GM21381 (cell line): ENCODE results near the gene NLRP2B.
"Not testable (repeated sequence)": the region's sequence is repeated elsewhere in the genome, so short reads cannot be mapped to it uniquely, and the experiment has no call there.

Experiments used
- ATAC-seq: cut with Tn5 transposase; IDR thresholded peaks from one replicate; pipeline ENCODE4 v1.9.1; 2021; ENCODE audit warnings: mild to moderate bottlenecking, moderate library complexity; ENCODE audit not compliant: unreplicated experiment

Gene NLRP2B

GRCh38 chrX:57680160-57680559 is at the start of gene NLRP2B:
Gene NLRP2B, minus strand, starts transcription at chrX:57680260.
- ATAC-seq: no peak

DNA sequence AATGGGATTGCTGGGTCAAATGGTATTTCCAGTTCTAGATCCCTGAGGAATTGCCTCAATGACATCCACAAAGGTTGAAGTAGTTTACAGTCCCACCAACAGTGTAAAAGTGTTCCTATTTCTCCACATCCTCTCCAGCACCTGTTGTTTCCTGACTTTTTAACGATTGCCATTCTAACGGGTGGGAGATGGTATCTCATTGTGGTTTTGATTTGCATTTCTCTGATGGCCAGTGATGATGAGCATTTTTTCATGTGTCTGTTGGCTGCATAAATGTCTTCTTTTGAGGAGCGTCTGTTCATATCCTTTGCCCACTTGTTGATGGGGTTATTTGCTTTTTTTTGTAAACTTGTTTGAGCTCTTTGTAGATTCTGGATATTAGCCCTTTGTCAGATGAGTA is 45.9 kb upstream of the NLRP2B start:
- ATAC-seq: not testable (repeated sequence)

GRCh38 chrX:57681341-57681740 is 1.3 kb upstream of the NLRP2B start:
- ATAC-seq: no peak

DNA sequence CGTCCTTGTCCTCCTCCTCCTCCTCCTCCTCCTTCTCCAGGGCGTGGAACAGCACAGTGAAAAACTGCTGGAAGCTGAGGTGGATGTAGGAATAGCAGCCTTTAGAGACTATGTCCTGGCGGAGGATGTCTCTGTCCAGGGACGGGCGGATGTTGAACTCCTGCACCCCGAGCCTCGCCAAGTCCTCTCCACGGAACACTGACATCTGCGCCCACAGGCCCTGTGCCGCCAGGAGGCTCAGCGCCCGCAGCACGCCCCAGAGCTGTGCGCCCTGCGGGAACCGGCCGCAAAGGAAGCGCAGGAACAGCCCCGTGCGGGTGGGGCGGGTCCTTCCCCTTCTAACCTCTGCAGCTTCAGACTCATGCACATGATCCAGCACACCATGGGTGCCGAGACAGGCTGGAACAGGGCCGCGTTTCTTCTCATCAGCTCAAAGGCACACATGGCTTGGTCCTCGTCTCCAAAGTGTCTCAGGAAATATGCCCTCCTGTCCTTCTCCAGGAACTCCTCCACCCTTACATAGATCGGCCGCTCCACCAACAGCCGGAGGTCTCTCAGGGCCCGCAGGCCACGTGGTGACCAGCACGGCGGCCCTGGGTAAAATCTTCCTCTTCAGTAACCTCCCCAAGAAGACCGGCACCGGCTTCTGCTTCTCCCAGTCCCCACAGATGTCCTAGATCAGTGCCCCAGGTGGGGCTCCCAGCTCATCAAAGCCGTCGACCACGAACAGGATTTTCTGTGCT is 1.2 kb downstream of the NLRP2B start:
- no peak for ATAC-seq

DNA sequence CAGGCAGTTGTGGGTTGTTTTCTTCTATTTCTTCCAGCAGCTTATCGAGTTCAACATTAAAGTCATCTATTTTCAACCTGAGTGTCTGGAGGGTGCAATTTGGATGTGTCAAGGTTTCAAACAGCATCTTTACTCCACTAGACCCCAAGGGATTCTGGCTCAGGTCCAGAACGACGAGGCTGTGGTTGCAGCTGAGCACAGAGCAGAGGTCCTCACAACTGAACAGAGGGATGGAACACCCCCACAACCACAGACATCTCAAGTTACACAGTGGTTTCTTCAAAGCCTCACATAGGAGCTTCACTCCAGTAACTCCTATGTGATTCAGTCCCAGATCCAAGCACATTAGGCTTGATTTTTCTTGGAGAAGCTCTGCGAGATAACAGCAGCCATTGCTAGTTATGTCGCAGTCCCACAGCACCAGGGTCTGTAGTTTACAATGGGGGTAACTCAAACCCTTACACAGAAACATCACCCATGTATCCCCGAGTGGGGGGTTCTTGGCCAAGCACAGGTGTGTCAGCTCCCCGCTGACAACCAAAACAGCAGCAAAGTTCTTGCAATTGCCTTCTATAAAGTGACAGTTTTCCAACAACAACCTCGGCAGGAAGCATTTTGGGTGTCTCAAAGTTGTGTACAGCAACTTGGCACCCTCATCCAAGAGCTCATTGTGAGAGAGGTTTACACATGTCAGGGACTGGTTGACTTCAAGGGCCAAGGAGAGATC is 2.8 kb downstream of the NLRP2B start:
- ATAC-seq: no peak

- ATAC-seq: no peak
These were observed 4.7 kb downstream of the NLRP2B start for GRCh38 chrX:57675320-57675719.

DNA sequence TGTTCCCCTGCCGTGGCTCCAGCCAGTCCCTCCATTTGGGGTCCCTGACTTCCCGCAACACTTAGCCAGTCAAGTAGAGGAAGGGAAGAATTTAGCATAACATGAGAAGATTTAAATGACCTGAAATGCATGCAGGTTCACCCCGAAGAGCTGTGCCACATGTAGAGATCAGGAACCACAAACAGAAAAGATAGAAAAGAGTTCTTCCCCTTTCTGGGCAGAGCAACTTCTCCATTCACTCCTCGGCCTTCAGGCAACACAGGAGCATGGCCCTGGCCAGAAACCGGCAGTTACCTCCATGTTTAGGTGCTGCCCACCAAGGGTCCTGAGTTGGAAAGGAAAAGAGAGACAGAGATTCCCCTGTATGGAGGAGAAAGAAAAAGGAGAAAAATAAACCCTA is 5.2 kb downstream of the NLRP2B start:
- no peak for ATAC-seq

DNA sequence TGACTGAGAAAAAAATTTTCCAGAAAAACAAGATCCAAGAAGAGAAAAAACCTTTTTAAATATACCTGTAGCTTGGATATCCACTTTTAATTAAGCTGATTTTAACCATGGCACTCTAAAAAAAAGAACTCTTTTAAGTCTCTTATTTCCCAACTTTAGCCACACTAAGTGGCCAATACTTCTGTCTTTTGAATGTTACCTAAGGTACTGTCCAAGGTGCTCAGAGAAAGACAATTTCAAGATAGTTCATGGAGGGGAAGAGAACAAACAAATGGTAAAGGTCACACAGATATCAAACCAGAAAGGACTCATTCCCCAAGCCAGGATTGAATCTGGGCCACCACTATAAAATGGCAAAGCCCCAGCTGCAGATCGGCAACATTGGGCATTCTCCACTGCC is 10.1 kb downstream of the NLRP2B start:
- ATAC-seq: no peak

DNA sequence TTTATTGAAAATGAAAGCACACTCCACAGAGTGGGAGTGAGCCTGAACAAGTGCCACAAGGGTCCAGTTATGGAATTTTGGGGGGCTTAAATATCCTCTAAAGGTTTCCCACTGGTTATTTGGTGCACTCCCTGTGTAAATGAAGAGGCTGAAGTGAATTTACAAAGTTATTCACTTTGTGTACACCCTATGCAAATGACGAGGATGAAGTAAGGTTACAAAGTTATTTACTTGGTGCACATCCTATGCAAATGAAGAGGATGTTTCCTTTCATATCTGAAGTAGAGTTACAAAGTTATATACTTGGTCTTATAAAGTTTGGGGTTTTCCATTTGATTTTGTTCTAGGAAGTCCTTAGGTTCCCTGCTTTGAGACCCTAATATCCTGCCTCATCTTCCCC is 13.1 kb downstream of the NLRP2B start:
- ATAC-seq: no peak

DNA sequence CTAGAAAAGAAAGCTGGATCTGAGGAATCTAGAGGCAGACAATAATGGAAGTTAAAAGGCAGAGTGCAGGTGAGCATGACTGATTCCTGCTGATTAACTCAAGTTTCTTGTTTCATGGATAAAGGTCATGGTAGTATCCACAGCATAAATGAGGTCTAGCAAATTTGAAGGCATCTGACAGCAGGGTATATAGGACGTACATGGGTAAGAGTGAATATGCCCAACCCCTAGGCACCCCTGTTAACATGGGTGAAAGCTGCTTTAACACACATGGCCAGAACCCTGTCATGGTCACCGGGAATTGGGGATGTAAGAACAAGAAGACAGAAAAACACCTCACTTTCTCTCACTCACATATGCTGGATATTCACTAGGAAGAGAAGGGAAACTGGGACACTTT is 25.0 kb downstream of the NLRP2B start:
- no peak for ATAC-seq

DNA sequence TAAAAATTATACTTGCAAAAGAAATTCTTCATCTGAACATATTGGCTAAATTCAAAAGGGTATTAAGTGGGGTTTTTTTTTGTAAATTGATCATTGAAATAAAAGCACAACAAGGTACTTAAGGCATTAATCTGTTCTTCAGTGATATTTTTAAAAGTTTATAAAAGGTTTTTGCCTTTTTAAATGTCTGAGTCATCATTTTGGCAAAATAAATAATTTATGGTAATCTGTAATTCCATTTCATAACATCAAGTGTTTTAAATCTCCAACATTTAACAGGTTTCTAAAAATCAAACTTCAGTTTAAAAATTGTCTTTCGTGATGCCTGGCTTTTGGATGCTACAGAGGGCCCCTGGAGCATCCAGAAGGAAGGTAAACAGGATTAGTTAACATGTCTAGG is 27.4 kb downstream of the NLRP2B start:
- ATAC-seq: no peak

DNA sequence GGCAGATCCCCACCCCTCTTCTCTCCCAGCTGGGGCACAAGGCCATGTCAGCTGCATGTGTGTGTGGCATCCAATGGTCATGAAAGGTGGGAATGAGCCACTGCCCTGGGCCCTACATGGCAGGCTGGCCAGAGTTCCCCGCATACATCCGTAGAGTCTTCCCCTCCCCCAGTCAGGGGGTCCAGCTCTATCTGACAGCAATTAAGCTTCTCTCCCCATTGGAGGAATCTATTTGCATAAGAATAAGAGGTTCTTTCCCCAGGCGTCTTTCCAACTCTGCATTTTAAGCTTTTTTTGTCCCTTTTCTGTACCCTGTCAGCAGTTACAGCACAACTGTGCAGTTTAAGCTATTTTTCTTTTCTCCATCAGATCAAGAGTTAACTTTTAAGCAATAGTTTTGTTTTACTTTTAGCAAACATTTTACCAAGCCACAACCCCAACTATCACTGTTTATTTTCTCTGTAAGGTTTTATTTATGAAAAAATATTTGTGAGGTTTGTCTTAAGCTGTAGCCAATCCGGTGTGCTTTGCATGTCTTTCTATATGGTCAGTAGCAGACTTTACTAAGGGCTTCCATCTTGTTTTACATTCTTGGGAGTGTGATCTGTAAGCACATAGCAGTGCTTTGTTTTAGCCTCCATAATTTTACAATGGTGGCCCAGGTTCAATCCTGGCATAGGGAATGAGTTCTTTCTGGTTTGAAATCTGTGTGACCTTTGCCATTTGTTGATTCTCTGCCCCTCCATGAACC is 28.7 kb downstream of the NLRP2B start:
- ATAC-seq: no peak

- no peak for ATAC-seq
These were observed 33.0 kb downstream of the NLRP2B start for GRCh38 chrX:57647020-57647419.

DNA sequence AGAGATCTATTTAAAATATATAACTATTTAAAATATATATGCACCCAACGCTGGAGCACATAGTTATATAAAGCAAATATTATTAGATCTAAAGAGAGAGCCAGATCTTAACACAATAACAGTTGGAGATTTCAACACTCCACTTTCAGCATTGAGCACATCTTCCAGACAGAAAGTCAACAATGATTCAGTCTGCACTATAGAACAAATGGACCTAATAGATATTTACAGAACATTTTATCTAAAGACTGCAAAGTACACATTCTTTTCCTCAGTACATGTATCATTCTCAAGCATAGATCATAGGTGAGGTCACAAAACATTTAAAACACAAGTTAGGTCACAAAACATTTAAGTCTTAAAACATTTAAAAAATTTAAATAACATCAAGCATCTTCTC is 36.4 kb downstream of the NLRP2B start:
- ATAC-seq: no peak

DNA sequence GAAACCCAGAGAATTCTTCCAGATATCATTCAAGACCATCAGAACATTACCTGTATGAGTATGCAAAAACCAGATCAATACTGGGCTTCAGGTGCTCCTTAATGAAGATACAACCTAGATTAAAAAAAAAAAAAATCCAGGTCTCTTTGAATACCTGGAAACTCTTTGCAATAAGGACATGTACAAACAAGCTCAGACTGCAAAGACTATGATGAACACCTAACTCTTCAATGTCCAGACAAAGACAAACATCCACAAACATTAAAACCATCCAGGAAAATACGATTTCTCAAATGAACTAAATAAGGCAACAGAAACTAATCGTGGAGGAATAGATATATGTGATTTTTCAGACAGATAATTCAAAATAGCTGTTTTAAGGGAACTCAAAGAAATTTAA is 38.7 kb downstream of the NLRP2B start:
- ATAC-seq: no peak

DNA sequence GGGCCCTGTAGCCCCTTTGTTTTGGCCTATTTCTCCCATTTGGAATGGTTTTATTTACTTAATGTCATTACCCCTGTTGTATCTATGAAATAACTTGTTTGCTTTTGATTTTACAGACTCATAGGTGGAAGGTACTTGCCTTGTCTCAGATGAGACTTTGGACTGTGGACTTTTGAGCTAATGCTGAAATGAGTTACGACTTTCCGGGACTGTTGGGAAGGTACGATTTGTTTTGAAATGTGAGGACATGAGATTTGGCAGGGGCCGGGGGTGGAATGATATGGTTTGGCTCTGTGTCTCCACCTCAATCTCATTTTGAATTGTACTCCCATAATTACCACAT is 39.4 kb downstream of the NLRP2B start:
- no peak for ATAC-seq

DNA sequence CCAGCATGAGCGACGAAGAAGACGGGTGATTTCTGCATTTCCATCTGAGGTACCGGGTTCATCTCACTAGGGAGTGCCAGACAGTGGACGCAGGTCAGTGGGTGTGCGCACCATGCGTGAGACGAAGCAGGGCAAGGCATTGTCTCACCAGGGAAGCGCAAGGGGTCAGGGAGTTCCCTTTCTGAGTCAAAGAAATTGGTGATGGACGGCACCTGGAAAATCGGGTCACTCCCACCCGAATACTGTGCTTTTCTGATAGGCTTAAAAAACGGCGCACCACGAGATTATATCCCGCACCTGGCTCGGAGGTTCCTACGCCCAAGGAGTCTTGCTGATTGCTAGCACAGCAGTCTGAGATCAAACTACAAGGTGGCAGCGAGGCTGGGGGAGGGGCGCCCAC is 50.6 kb downstream of the NLRP2B start:
- not testable (repeated sequence) for ATAC-seq
